GM19023 (cell line): ENCODE measurements around the gene CHST2.

ENCODE experiments used
- ATAC-seq: cut with Tn5 transposase; IDR thresholded peaks from one replicate; pipeline ENCODE4 v1.9.1; 2021; ENCODE audit warnings: mild to moderate bottlenecking, moderate library complexity; ENCODE audit not compliant: unreplicated experiment

The CHST2 gene

DNA sequence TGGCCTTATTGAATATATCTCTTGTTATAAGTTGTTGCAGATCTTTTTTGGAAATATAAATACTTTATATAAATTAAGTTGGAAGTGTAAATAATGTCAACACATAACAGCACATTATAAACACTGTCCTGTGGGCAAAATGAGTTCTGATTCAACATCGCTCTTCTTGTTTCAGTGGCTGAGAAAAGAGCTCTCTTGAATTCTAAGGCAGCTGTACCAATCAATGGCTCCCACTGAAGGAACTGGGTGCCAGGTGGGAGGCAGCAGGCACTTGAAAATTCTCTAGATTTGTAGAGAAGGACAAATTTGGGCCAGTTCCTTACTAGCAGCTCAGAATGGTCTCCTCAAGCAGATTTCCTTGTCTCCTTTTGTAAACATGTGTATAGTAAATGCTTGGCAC, 45.6 kb downstream of the CHST2 start:
- peak; percentile 18 for ATAC-seq

- peak; percentile 69 for ATAC-seq
These were observed 46.2 kb downstream of the CHST2 start for GRCh38 chr3:143165612-143166285.

DNA sequence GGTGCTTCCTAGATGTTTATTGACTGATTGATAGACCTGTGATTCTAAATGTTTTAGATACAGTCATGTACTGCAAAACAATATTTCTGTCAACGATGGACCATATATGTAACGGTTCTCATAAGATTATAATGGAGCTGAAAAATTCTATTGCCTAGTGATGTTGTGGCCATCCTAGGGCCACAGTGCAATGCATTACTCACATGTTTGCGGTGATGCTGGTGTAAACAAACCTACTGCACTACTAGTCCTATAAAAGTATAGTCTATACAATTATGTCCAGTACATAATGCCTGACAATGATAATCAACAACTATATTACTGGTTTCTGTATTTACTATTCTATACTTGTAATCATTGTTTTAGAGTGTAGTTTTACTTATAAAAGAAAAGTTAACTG, 46.8 kb downstream of the CHST2 start:
- ATAC-seq = no peak

DNA sequence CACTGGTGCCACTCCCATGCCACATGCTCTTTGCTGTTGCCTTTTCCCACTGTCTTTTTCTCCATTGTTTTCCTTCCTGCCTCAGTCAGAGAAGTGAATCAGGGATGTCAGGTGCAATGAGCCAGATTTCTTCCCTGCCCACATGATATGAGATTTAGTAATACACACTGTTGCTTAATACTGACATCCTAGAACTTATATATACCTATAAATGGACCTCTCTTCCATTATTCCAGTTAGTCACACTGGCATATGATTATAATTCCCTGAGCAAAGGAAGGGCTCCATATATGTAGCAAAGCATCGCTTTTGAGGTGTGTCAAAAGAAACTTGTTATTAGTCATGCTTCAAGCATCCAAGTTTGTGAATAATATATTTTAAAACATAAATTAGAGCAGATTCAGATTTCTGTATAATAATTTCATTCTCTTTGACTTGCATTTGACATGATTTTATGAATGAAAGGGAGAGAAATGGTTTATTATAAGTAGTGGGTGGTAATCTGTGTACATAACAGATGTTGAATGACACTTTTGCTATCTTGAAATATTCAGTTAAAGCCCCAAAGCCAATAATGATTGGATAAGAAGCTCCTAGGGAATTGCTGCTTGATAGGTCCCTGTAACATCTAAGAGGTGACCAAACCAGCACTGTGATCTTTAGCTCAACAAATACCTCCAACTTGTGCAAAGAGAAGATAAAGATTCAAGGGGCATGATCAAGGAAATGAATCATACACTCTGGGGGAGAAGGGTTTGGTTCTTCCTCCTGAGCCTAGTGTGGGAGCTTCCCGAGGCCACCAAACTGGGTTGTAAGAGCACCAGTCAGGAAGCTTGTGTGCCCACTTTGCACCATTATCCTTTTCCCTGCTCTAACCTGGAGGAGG, 48.6 kb downstream of the CHST2 start:
- no peak for ATAC-seq

DNA sequence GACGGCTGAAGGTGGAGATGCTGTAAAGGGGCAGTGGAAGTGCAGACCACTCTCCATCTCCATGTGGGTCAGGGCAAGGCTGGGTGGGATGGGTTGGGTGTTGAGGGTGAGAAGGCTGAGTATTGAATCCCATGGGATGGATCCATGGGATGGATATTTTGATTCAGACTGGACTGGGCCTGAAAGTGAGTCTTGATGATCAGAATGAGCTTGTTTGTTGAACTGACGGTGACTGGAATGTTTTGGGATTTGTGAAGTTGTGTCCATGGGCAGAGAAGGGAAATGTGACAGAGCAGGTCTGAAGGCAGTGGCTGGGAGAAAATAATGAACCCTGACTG, 49.3 kb downstream of the CHST2 start:
- no peak for ATAC-seq

DNA sequence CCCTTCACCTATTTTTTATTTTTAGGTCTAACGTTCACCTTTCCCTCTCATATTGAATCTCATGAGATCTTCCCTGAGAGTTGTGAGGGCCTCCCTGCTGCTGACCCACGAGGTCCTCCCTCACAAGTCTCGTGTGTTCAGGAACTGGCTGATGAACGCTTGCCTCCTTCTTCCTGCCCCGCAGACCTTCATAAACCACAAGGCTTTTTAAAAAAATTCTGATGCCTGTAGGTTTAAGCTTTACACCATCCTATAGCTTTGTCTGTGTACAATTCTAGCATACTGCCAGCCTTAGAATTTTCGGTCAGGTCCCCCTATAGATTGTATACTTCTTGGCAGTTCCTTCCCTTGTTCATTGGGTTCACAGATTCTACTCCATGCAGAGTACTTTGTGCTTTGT, 50.5 kb downstream of the CHST2 start:
- ATAC-seq = no peak

DNA sequence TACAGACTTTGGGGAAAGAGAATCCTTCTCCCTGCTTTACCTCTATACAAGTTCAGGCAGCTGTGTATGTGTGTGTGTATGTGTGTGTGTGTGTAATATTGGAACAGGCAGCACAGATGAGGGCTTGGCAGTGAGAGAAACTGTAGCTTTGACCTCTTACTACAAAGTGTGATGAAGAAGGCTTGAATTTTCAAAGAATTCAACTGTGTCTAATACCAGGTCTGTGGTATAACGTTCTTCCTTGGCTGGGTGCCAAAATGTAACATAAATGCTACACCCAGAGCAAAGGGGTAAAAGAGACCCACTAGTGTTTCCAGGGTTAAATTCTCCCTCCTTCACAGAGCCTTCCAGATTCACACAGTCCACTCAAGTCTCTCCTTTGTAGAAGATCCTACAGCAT, 51.1 kb downstream of the CHST2 start:
- no peak for ATAC-seq

GRCh38 chr3:143171141-143171980, 51.8 kb downstream of the CHST2 start:
- peak; percentile 72 for ATAC-seq

GRCh38 chr3:143172062-143172794, 52.7 kb downstream of the CHST2 start:
- no peak for ATAC-seq

DNA sequence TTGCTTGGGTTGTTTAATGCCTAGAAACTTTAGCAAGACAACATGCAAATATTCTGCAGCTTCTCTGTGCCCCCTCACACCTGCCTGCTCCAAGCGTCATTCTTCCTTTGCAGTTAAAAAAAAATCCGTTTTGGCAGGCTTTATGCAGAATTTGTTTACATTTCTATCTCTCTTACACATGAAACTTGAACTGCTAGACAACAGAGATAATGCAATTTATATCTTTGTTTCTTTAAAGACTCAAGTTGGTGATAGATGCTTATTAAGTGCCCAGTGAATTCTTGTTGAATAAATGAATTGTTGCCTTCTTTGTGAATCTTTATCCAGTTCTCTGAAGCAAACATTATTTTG, 53.2 kb downstream of the CHST2 start:
- ATAC-seq = no peak

DNA sequence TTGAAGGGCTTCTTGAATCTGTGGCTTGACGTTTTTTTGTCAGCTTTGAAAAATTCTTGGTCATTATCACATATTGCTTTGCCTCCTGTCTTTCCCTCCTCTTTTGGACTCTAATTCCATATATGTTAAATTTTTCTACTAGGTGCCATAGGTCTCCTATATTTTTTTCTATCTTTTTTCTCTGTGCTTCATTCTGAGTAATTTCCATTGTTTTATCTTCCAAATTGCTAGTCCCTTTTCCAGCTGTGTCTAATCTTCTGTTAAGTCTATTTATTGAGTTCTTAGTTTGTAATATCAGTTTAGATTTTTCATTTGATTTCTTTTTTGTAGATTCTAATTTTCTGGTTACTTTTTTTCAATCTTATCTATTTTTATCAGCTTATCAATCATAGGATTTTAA, 53.7 kb downstream of the CHST2 start:
- no peak for ATAC-seq
